K562 treated with DMSO at 1 percent for 4 hours (cell line): ENCODE measurements around the gene FOXE3. TPM values are rescaled to one million over a fixed set of nuclear protein-coding genes. Genes with fewer than 3 reads are reported as not detected.

Experiments used
- total RNA-seq: library from RNA; unstranded; fragments of 300-600 nt; gene quantifications from 2 replicates; pipeline ENCODE4 v1.2.3, GENCODE V29; 2022; ENCODE audit not compliant: insufficient read depth

FOXE3 gene
- 0.67 TPM in 1 of 2 replicates, not detected in the other for total RNA-seq

GRCh38 chr1:47415728-47416318 is at the start of gene FOXE3:
TSS of gene FOXE3 (plus strand) at chr1:47416285. CDS start at chr1:47416316, 31 bp downstream.

DNA sequence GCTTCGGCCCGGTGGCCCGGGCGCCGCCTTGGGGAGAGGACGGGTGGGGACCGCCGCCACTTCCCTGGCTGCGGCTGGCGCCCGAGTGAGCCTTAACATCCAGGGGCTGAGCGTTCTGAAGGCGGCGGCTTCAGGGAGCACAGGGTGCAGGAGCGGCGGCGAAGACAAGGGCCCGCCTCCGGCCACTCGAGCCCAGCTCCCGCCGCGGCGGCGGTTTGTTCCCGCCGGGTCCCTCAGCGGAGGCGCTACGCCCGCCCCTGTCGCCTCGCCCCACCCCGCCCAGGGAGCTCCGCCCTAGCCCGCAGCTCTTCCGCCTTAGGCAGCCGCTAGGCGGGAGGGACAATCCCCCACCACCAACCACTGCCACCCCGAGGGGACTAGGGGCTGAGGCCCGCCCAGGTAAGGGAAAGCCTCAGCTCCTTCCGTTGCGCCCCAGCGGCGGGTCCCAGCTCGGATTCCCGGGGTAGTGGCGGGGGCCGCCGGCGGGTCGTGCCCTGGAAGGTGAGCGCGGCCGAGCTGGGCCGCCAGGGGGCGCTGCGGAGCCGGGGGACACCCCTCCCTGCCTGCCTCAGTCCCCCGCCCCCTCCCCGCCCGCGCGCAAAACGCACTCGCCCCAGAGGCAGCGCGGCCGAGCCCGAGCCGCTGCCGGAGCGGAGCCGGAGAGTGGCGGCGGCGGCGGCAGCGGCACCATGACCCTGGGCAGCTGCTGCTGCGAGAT is 21.5 kb downstream of the FOXE3 start, which contains the start of gene FOXD2:
TSS of gene FOXD2 (plus strand) at position 598 of the 718 bp plus-strand sequence. CDS start at position 690, 92 bp downstream.

Other genes with a start within 250 kb of the FOXE3 start
- 1.5 TPM in 1 of 2 replicates, not detected in the other for gene PDZK1IP1, start 226.2 kb upstream of the FOXE3 start, total RNA-seq
- gene TAL1, start 184.1 kb upstream of the FOXE3 start, total RNA-seq, result 22.6 and 82.8 TPM in 2 replicates
- gene STIL, start 102.1 kb upstream of the FOXE3 start, total RNA-seq, result 28.3 and 35.1 TPM in 2 replicates
- gene CMPK1, start 82.5 kb upstream of the FOXE3 start, total RNA-seq, result 69.4 and 83.5 TPM in 2 replicates
- 2.9 and 3.0 TPM in 2 replicates for gene FOXD2, start 21.8 kb downstream of the FOXE3 start, total RNA-seq